Measurements from ENCODE around the gene PBLD. TPM values are rescaled to one million over a fixed set of nuclear protein-coding genes. Genes with fewer than 3 reads are reported as not detected.

Gene PBLD
- 2.4 TPM for total RNA-seq

GRCh38 chr10:68332259-68333057, at the start of gene PBLD:
PBLD (minus strand) TSS chr10:68332928; CDS start chr10:68306844, 26,084 bp downstream.
- ATAC-seq, result peak; percentile 32

- no peak for ATAC-seq
Measured at GRCh38 chr10:68371604-68372003, 38.9 kb upstream of the PBLD start.

- no peak for ATAC-seq
Measured at GRCh38 chr10:68367121-68367520, 34.4 kb upstream of the PBLD start.

DNA sequence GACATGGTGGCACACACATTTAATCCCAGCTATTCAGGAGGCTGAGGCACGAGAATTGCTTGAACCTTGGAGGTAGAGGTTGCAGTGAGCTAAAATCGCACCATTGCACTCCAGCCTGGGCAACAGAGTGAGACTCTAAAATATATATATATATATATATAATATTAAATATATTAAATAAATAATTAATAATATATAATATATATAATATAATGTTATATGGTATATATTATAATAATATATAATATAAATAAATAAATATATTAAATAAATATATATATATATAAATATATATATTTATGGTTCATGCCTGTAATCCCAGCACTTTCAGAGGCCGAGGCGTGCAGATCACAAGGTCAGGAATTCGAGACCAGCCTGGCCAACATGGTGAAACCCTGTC, 33.9 kb upstream of the PBLD start:
- no peak for ATAC-seq

- no peak for ATAC-seq
Measured at GRCh38 chr10:68365611-68366010, 32.9 kb upstream of the PBLD start.

- no peak for ATAC-seq
Measured at GRCh38 chr10:68364101-68364886, 31.6 kb upstream of the PBLD start.

- no peak for ATAC-seq
Measured at GRCh38 chr10:68362590-68362989, 29.9 kb upstream of the PBLD start.

DNA sequence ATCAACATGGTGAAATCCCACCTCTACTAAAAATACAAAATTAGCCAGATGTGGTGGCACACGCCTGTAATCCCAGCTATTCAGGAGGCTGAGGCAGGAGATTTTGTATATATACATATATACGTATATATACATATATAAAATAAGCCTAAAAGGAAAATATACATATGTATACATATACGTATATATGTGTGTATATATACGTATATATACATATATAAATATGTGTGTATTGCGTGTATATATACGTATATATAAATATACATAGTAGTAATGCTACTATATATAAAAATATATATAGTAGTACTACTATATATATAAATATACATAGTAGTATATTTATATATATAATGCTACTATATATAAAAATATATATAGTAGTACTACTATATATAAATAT, 26.5 kb upstream of the PBLD start:
- no peak for ATAC-seq

- no peak for ATAC-seq
Measured at GRCh38 chr10:68353537-68353936, 20.8 kb upstream of the PBLD start.

GRCh38 chr10:68348265-68348741, 15.6 kb upstream of the PBLD start:
- peak; percentile 57 for ATAC-seq

DNA sequence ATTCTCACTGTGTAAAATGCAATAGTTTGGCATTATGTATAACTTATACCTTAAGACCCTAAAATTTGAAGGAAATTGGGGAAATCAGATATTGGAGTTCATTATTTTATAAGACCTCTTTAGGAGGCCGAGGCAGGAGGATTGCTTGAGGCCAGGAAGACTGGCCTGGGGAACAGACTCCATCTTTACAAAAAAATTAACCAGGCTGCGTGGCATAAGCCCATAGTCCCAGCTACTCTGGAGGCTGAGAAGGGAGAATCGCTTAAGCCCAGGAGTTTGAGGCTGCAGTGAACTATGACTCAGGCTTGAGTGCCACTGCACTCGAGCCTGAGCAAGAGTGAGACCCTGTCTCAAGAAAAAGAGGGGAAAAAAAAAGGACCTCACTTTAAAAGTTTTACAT, 14.0 kb upstream of the PBLD start:
- no peak for ATAC-seq

DNA sequence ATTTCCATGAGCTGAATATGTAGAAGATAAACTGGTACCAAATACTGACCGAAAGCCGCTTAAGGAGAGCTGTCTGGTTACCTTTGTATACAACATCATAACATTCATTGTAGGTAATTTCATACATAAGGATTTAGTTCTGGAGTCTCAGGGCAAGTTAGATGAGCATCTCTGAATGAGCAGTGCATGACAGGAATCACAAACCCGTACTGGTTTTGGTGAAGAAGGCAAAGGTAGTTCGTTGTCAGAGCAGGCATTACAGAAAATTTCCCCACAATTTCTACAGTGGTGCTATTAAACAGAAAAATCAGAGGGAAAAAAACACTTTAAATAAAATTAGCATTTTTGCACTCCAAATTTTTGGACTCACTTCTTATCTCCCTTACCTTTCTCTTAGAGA, 12.9 kb upstream of the PBLD start:
- no peak for ATAC-seq

DNA sequence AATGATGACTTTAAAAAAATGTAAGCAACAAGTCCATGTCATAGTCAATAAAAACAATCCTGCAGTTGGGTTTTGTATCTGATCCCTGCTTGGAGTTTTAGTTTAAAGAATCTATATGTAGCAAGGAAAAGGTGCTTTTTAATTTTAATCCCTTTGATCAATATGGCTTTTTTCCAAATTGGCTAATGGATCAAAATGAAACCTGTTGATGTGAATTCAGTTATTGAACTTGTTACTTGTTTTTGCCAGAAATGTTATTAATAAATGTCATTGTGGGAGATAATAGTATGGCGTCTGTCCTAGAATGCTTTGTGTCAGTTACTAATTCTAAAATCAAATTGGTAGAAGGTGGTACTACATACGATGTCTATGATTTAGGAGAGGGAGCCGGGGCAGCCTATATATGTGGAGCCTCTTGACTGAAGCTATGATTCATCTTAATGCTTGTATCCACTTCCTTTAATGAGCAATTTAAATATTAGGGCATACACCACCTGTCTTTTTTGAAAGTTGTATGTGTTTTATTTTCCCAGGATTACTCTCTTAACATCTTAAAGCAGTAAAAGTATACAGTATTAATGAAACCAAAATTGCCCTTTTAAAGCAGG, 10.3 kb upstream of the PBLD start:
- peak; percentile 54 for ATAC-seq

DNA sequence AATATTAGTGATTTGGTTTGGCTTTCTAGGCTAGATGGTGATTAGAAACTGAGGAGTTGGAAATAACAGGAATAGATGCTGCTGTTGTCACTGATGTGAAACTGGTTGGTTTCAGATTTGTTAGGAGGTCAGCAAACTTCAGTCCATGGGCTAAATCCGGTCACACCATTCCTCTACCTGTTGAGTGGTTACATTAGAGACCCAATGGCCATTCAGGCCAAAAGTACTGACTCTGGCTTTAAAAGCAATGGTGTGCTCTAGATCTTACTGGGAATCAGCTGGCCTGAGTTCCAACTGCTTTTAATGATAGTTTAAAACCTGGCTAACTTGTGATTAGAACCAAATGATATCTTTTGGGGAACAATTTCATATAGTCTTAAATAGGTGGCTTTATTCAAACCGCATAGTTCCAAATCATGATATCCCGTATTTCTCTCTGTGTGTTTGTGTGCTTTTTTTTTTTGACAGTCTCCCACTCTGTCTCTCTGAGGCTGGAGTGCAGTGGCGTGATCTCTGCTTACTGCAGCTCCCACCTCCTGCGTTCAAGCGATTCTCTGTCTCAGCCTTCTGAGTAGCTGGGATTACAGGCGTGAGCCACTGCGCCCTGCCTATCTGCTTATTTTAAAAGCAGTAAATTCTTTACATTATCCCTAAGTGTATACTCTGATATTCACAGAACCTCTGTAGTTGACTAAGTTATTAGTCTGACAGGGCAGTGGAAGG, 7.8 kb upstream of the PBLD start:
- ATAC-seq, result no peak

- ATAC-seq, result no peak
Measured at GRCh38 chr10:68336754-68337351, 4.1 kb upstream of the PBLD start.

DNA sequence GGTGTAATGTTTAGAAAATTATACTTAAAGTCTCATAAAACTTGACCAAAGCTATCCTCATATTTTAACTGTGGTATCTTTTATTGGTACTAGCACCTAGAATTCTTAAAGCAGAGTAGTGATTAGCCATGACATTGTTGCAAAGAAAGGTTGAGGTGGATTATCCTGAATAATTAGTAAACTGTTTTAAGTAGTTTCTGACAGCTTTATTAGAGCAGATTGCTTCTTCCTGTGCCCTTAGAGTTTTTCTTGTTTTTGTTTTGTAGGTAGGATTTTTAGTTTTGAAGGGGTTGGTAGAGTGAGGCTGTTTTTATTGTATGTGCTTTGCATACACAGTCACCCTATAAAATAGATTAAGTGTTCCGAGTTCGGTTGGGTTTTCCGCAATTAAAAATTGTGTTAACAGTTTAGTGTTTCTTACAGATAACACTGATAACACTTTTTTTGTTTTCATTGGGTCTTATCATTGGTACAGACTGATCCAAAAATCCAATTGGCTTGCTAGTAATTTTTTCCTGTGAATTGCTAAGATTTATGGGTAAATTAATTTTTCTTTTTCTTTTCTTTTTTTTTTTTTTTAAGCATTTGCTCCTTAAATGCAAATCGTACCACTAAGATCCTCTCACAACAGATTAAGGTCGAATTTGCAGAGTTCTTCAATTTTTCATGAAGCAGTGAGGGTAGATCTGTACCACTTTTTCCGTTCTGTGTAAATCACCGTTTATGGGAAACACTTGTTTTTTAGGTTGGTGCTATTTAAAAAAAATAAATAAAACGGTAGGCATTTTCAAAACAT, 2.1 kb upstream of the PBLD start:
- ATAC-seq, result no peak

DNA sequence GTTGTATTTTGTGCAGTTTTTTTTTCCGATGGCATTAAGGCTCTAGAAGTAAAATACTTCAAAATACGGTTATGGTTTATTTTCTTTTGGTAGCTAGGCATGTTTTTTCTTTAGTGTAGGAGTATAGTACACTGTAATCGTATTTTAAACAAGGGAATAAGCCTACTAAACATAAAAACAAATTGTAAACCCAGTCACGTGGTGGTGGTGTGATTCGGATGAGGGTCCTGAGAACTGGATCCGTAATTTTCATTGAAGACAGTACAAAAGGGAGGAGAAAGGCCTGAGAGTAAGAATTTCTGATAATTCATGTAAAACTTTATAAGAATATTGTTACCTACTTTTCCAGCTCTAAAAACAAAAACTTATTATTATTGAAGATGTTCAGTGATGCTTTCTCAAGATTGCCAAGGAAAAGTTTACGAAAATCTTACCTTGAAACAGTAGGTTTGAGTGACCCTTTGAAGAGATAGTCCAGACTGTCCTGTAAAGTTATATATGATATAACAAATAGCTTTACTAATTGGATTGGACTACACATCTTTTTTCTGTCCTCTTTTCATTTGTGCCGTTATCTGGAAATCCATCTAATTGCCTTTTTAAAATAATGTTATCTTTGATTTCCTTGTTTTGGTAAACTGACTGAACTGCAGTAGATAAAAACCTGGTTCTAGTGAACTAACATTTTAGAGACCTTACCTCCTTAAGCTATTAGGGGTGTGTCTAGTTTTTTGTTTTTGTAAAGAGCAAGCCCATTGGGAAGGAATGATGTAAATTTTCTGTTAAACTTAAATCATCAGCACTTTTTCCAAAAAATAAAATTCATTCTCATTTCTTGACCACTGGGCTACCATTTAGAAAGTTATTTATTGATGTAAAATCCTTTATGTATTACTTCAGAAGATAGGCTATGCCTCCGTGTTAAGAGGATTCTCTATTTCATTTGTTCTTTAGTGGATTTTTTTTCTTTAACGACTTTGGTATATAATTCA, 1.0 kb upstream of the PBLD start:
- ATAC-seq, result no peak

- no peak for ATAC-seq
Measured at GRCh38 chr10:68333058-68333395, 299 bp upstream of the PBLD start.

GRCh38 chr10:68331455-68332258, 1.1 kb downstream of the PBLD start, which contains the start of gene HNRNPH3:
HNRNPH3 (plus strand) TSS chr10:68332064; CDS start chr10:68337222, 5,158 bp downstream.
- ATAC-seq, result peak; percentile 95
